ENCODE data around the gene ANKRD10.
"Not testable (repeated sequence)": the region's sequence is repeated elsewhere in the genome, so short reads cannot be mapped to it uniquely, and the experiment has no call there.

- TF ChIP-seq CTCF (IDR thresholded peaks at IDR 0.05); POLR2A (IDR thresholded peaks at IDR 0.05; ENCODE audit: low read depth); POLR2AphosphoS5 (IDR thresholded peaks at IDR 0.05); EP300 (IDR thresholded peaks at IDR 0.05): not testable (repeated sequence)
Observed at GRCh38 chr13:110952135-110952534, 37.3 kb upstream of the ANKRD10 start.
